Fibroblast of lung (primary cell): ENCODE measurements around the gene HNRNPH3. TPM values are rescaled to one million over a fixed set of nuclear protein-coding genes. Genes with fewer than 3 reads are reported as not detected.
A peak's percentile ranks its signal among the peaks of the same experiment; 100 is the strongest.

Experiments used
- DNase-seq, 2 donors: peaks; one replicate each; pipeline versions ENCODE4 v3.0.0 to v3.0.0-alpha.2; 2010; ENCODE audit warnings: low read depth in 2 of 2
- H2AFZ ChIP-seq: 2 replicates; pipeline ENCODE4 v1.5.1; 2012; ENCODE audit warnings: low read length, control low read depth, inconsistent platforms
- H3K27ac ChIP-seq: 2 replicates; pipeline ENCODE4 v1.5.1; 2011; ENCODE audit warnings: low read length, control low read depth; ENCODE audit not compliant: insufficient read depth
- H3K27me3 ChIP-seq: 2 replicates; pipeline ENCODE4 v1.5.1; 2011; ENCODE audit warnings: mild to moderate bottlenecking, low read length; ENCODE audit not compliant: control insufficient read depth, insufficient read depth
- H3K36me3 ChIP-seq: 2 replicates; pipeline ENCODE4 v1.5.1; 2011; ENCODE audit warnings: low read length; ENCODE audit not compliant: control insufficient read depth, insufficient read depth
- H3K4me1 ChIP-seq: 2 replicates; pipeline ENCODE4 v1.5.1; 2011; ENCODE audit warnings: low read length; ENCODE audit not compliant: control insufficient read depth, insufficient read depth; ENCODE audit errors: extremely low read depth
- H3K4me2 ChIP-seq: 2 replicates; pipeline ENCODE4 v1.5.1; 2011; ENCODE audit warnings: low read length, control low read depth; ENCODE audit not compliant: insufficient read depth; ENCODE audit errors: extremely low read depth
- H3K4me3 ChIP-seq, 4 experiments: fragments of 200-600 bp in 1 of 4; sonication (generic) in 1 of 4; replicated peaks in 1 of 4; 2 replicates each; pipeline ENCODE4 v1.5.1; 2011 to 2016; ENCODE audit warnings: low read length in 4 of 4, low read depth in 3 of 4, mild to moderate bottlenecking in 3 of 4, control low read depth in 2 of 4, inconsistent platforms in 1 of 4, mixed read lengths in 1 of 4; ENCODE audit not compliant: insufficient read depth in 1 of 4; ENCODE audit errors: control extremely low read depth in 1 of 4
- H3K79me2 ChIP-seq: 2 replicates; pipeline ENCODE4 v1.5.1; 2012; ENCODE audit warnings: mild to moderate bottlenecking, low read length, inconsistent platforms; ENCODE audit not compliant: control insufficient read depth, insufficient read depth
- H3K9ac ChIP-seq: 2 replicates; pipeline ENCODE4 v1.5.1; 2011; ENCODE audit warnings: mild to moderate bottlenecking, low read length, control low read depth; ENCODE audit not compliant: insufficient read depth
- H3K9me3 ChIP-seq: 2 replicates; pipeline ENCODE4 v1.5.1; 2012; ENCODE audit warnings: low read depth, low read length; ENCODE audit not compliant: control insufficient read depth, insufficient read depth
- H4K20me1 ChIP-seq: 2 replicates; pipeline ENCODE4 v1.5.1; 2011; ENCODE audit warnings: low read length; ENCODE audit not compliant: control insufficient read depth, insufficient read depth; ENCODE audit errors: extremely low read depth
- EZH2 ChIP-seq: IDR thresholded peaks from 2 replicates; pipeline ENCODE4 v1.5.1; 2012; ENCODE audit warnings: low read length, control low read depth, mild to moderate bottlenecking; ENCODE audit errors: missing control alignments
- polyA plus RNA-seq, 2 donors: library from polyadenylated mRNA; depleted of rRNA in 1 of 2; stranded (reverse) in 1 of 2; unstranded in 1 of 2; fragments of >200 nt; gene quantifications; 2 replicates each; pipeline ENCODE4 v1.2.1, GENCODE V29; 2011 to 2012; ENCODE audit warnings: missing spikeins in 1 of 2
- total RNA-seq: library from RNA; depleted of rRNA; stranded (reverse); fragments of >200 nt; gene quantifications from 2 replicates; pipeline ENCODE4 v1.2.1, GENCODE V29; 2014
- TF ChIP-seq, protein P1 (sequence below), 2 donors: IDR thresholded peaks in 1 of 2; conservative IDR thresholded peaks in 1 of 2; 1 replicate in 1 of 2; 2 replicates in 1 of 2; pipeline ENCODE4 v1.5.1; 2011 to 2012; ENCODE audit warnings: low read length in 2 of 2, control low read depth in 1 of 2, inconsistent platforms in 1 of 2, low read depth in 1 of 2, mild to moderate bottlenecking in 1 of 2

The HNRNPH3 gene
- total and polyA plus RNA-seq, 2 donors (not counting 1 experiment from before 2014, with no cell fraction given), result 36.7 to 51.1 TPM

DNA sequence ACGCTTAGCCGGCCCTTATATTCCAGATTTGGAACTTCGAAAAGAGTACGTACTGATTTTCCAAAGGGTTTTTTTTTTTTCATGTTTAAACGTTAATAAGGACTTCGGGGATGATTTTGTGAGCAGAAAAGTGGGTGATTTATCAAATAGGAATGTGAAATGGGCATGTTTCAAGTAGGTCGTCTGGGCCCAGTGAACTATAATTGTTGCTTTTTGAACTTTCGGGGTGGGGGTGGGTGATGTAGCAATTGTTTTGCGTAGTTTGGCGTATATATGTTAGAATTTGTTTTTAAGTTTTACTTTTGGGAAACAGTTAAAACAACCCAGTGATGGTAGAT lies 1.2 kb downstream of the HNRNPH3 start:
- H3K27ac ChIP-seq, result peak overlapping the region; percentile 99
- H3K79me2 ChIP-seq, result peaks cover 65% of the 10 kb centered on the region
- no peaks in the 10 kb centered on the region for H3K9me3 ChIP-seq
- no peaks in the 10 kb centered on the region for H3K27me3 ChIP-seq
- no peaks in the 10 kb centered on the region for H3K36me3 ChIP-seq
- H4K20me1 ChIP-seq, result peaks cover 19% of the 10 kb centered on the region
- TF ChIP-seq EZH2, result no peak
- TF ChIP-seq, protein P1, sequence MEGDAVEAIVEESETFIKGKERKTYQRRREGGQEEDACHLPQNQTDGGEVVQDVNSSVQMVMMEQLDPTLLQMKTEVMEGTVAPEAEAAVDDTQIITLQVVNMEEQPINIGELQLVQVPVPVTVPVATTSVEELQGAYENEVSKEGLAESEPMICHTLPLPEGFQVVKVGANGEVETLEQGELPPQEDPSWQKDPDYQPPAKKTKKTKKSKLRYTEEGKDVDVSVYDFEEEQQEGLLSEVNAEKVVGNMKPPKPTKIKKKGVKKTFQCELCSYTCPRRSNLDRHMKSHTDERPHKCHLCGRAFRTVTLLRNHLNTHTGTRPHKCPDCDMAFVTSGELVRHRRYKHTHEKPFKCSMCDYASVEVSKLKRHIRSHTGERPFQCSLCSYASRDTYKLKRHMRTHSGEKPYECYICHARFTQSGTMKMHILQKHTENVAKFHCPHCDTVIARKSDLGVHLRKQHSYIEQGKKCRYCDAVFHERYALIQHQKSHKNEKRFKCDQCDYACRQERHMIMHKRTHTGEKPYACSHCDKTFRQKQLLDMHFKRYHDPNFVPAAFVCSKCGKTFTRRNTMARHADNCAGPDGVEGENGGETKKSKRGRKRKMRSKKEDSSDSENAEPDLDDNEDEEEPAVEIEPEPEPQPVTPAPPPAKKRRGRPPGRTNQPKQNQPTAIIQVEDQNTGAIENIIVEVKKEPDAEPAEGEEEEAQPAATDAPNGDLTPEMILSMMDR (conservative IDR thresholded peaks at IDR 0.05 in 1 of 2, IDR thresholded peaks at IDR 0.05 in 1 of 2; ENCODE audit: low read depth in 1 of 2, low read length in 2 of 2), result no peak
- peaks cover 23% of the 10 kb centered on the region for H3K4me1 ChIP-seq
- peak overlapping the region; percentile 92 for H3K9ac ChIP-seq
- H2AFZ ChIP-seq, result no peak overlapping the region
- DNase-seq, result peak in 1 of 2 donors; percentile 74
- H3K4me3 ChIP-seq, result peak overlapping the region; percentile 91 to 94 (median 91)
- peak overlapping the region; percentile 11 for H3K4me2 ChIP-seq

DNA sequence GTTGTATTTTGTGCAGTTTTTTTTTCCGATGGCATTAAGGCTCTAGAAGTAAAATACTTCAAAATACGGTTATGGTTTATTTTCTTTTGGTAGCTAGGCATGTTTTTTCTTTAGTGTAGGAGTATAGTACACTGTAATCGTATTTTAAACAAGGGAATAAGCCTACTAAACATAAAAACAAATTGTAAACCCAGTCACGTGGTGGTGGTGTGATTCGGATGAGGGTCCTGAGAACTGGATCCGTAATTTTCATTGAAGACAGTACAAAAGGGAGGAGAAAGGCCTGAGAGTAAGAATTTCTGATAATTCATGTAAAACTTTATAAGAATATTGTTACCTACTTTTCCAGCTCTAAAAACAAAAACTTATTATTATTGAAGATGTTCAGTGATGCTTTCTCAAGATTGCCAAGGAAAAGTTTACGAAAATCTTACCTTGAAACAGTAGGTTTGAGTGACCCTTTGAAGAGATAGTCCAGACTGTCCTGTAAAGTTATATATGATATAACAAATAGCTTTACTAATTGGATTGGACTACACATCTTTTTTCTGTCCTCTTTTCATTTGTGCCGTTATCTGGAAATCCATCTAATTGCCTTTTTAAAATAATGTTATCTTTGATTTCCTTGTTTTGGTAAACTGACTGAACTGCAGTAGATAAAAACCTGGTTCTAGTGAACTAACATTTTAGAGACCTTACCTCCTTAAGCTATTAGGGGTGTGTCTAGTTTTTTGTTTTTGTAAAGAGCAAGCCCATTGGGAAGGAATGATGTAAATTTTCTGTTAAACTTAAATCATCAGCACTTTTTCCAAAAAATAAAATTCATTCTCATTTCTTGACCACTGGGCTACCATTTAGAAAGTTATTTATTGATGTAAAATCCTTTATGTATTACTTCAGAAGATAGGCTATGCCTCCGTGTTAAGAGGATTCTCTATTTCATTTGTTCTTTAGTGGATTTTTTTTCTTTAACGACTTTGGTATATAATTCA lies 1.9 kb downstream of the HNRNPH3 start:
- Histone ChIP-seq H3K9me3 (no peaks in the 10 kb centered on the region), H3K79me2 (peaks cover 72% of the 10 kb centered on the region), H3K36me3 (peaks cover 1% of the 10 kb centered on the region), H3K27me3 (no peaks in the 10 kb centered on the region), H3K27ac (peak overlapping the region; percentile 99), H3K4me3 (peak overlapping the region; percentile 91 to 94 (median 91)), H4K20me1 (peaks cover 19% of the 10 kb centered on the region), H2AFZ (no peak overlapping the region), H3K9ac (peak overlapping the region; percentile 92), H3K4me1 (peaks cover 20% of the 10 kb centered on the region), H3K4me2 (peak overlapping the region; percentile 11)
- TF ChIP-seq EZH2, result no peak
- TF ChIP-seq, protein P1 (conservative IDR thresholded peaks at IDR 0.05 in 1 of 2, IDR thresholded peaks at IDR 0.05 in 1 of 2; ENCODE audit: low read depth in 1 of 2, low read length in 2 of 2), result no peak
- DNase-seq, result no peak

DNA sequence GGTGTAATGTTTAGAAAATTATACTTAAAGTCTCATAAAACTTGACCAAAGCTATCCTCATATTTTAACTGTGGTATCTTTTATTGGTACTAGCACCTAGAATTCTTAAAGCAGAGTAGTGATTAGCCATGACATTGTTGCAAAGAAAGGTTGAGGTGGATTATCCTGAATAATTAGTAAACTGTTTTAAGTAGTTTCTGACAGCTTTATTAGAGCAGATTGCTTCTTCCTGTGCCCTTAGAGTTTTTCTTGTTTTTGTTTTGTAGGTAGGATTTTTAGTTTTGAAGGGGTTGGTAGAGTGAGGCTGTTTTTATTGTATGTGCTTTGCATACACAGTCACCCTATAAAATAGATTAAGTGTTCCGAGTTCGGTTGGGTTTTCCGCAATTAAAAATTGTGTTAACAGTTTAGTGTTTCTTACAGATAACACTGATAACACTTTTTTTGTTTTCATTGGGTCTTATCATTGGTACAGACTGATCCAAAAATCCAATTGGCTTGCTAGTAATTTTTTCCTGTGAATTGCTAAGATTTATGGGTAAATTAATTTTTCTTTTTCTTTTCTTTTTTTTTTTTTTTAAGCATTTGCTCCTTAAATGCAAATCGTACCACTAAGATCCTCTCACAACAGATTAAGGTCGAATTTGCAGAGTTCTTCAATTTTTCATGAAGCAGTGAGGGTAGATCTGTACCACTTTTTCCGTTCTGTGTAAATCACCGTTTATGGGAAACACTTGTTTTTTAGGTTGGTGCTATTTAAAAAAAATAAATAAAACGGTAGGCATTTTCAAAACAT lies 3.0 kb downstream of the HNRNPH3 start:
- TF ChIP-seq, protein P1 (conservative IDR thresholded peaks at IDR 0.05 in 1 of 2, IDR thresholded peaks at IDR 0.05 in 1 of 2; ENCODE audit: low read depth in 1 of 2, low read length in 2 of 2), result no peak
- no peak for TF ChIP-seq EZH2
- H3K9me3 ChIP-seq, result no peaks in the 10 kb centered on the region

More for the DNA sequence above, 3.0 kb downstream of the HNRNPH3 start:
- peaks cover 84% of the 10 kb centered on the region for H3K79me2 ChIP-seq
- H3K4me3 ChIP-seq, result peak overlapping the region; percentile 91 to 94 (median 91)
- H4K20me1 ChIP-seq, result peaks cover 19% of the 10 kb centered on the region
- peak overlapping the region; percentile 32 for H3K9ac ChIP-seq
- DNase-seq, result no peak
- peaks cover 17% of the 10 kb centered on the region for H3K4me1 ChIP-seq
- peaks cover 1% of the 10 kb centered on the region for H3K36me3 ChIP-seq
- peak overlapping the region; percentile 26 for H3K27ac ChIP-seq
- H3K27me3 ChIP-seq, result no peaks in the 10 kb centered on the region
- H3K4me2 ChIP-seq, result peak overlapping the region; percentile 91
- no peak overlapping the region for H2AFZ ChIP-seq
